OCI-M1 (cell line): ENCODE measurements around the gene DCAF5.

Experiments used
- DNase-seq: peaks from one replicate; lab custom pipeline; 2025; lab: John Stamatoyannopoulos, UW

The DCAF5 gene

GRCh38 chr14:69003626-69004025 lies 149.3 kb downstream of the DCAF5 start:
- no peak for DNase-seq

- DNase-seq = no peak
These were observed 150.8 kb downstream of the DCAF5 start for GRCh38 chr14:69002069-69002468.

GRCh38 chr14:69001375-69001774 lies 151.5 kb downstream of the DCAF5 start:
- DNase-seq = no peak
